Erythroblast (primary cell): Measurements from ENCODE around the gene CDC25B.

ENCODE experiments used
- GATA1 ChIP-seq: IDR thresholded peaks from 2 replicates; pipeline ENCODE4 v1.6.1; 2011; ENCODE audit warnings: low read depth, mild to moderate bottlenecking, control low read depth, low read length, moderate library complexity
- POLR2A ChIP-seq: IDR thresholded peaks from 2 replicates; pipeline ENCODE4 v1.6.1; 2011; ENCODE audit warnings: mild to moderate bottlenecking, low read length

DNA sequence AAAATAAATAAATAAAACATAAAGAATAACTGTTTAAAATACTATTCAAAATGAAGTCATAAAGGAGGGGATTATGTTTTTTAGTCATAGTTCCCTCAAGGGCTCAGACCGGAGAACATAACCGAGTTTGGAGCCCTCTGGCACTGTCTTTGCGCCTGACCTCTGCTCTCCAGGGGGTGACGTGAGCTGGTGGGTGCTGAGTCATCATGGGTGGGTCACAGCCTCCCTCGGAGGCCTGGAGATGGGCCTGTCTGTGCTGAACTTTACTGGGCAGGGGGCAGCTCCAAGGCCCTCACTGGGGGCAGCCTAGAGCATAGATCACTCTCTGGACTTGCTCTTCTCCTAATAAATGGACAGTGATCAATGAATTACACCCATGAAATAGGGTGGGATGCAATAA lies 47.4 kb downstream of the CDC25B start:
- peak; percentile 17 for TF ChIP-seq POLR2A
- TF ChIP-seq GATA1, result no peak
